Fibroblast of mammary gland (primary cell): ENCODE measurements around the gene TAMM41.

Experiments used
- DNase-seq: peaks from one replicate; pipeline ENCODE4 v3.0.0-alpha.2; 2010; ENCODE audit warnings: low read depth
- H3K4me3 ChIP-seq: 2 replicates; pipeline ENCODE4 v1.5.1; 2011; ENCODE audit warnings: low read depth, mild to moderate bottlenecking, low read length, moderate library complexity; ENCODE audit not compliant: control insufficient read depth
- CTCF ChIP-seq: conservative IDR thresholded peaks from 2 replicates; pipeline ENCODE4 v1.5.1; 2011; ENCODE audit warnings: low read depth, low read length, inconsistent platforms; ENCODE audit not compliant: control insufficient read depth, insufficient read depth

Gene TAMM41

GRCh38 chr3:11810276-11810675 is 36.4 kb downstream of the TAMM41 start:
- DNase-seq = peak; percentile 58
- no peak overlapping the region for H3K4me3 ChIP-seq
- TF ChIP-seq CTCF = no peak

GRCh38 chr3:11808231-11808630 is 38.5 kb downstream of the TAMM41 start:
- H3K4me3 ChIP-seq = no peak overlapping the region
- DNase-seq = peak; percentile 19
- no peak for TF ChIP-seq CTCF

GRCh38 chr3:11807686-11808085 is 39.0 kb downstream of the TAMM41 start:
- TF ChIP-seq CTCF = no peak
- peak; percentile 17 for DNase-seq
- no peak overlapping the region for H3K4me3 ChIP-seq

GRCh38 chr3:11805716-11806115 is 41.0 kb downstream of the TAMM41 start:
- no peak overlapping the region for H3K4me3 ChIP-seq
- no peak for DNase-seq

DNA sequence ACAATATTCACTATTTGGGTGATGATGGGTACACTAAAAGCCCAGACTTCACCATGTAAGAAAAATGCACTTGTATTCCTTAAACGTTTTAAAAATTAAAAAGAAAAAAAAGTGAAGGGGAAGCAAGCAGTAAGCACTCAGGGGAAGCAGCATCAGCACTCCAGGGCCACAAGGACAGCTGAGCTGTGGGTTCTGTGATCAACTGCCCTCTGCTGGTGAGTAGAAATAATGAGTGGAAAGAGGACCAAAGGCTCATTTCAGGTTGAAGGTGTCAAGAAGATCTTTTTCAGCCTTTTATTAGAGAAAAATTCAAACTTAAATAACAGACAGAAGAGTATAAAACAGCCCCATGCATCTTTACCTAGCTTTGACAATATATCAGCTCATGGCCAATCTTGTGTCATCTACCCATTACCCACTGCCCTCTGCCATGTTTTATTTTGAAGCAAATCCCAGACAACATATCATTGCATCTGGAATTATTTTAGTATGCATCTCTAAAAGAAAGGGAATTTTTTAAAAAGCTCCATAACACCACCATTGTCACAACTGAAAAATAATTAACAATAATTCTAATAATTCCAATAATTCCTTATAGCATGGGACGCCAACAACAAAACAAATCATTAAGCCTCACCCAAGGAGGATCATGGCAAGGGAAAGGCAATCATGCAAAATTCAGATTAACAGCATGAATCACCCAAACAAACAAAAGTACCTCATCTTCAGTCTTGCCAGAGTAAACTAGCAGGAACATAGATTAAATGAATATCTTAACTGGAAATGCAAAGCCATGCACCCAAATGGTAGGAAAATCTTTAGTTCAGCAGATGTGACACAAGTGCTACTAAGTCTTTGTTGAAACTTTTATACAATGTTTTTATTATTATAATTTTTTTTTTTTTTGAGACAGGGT is 42.5 kb downstream of the TAMM41 start:
- DNase-seq = peak; percentile 63
- H3K4me3 ChIP-seq = no peak overlapping the region
- TF ChIP-seq CTCF = peak; percentile 81

More at GRCh38 chr3:11805716-11806115, 41.0 kb downstream of the TAMM41 start:
- TF ChIP-seq CTCF = no peak

GRCh38 chr3:11799791-11800190 is 46.9 kb downstream of the TAMM41 start:
- DNase-seq = no peak
- no peak for TF ChIP-seq CTCF
- no peak overlapping the region for H3K4me3 ChIP-seq
